Sciatic nerve (tissue), 2 donors: ENCODE measurements around the gene CLPTM1L. TPM values are rescaled to one million over a fixed set of nuclear protein-coding genes. Genes with fewer than 3 reads are reported as not detected.

ENCODE experiments used
- ATAC-seq: fragments of 200-7000 bp; cut with Tn5 transposase; one replicate; pipeline ENCODE4 v1.9.1; 2020; ENCODE audit warnings: mild to moderate bottlenecking, moderate library complexity
- DNase-seq: peaks from one replicate; pipeline ENCODE4 v3.0.0-alpha.2; 2020; ENCODE audit warnings: low spot score
- intact Hi-C: fragments of 100-400 bp; cut with DNase I; formaldehyde crosslinking; loops from one replicate; pipeline ENCODE4 v1.14.2; 2022
- total RNA-seq: library from RNA; stranded (reverse); fragmentation: NEBNext Ultra II Directional; extraction: Animal tissue kit (Norgen Biotek cat#: 25700); gene quantifications from one replicate; pipeline ENCODE4 v1.2.1, GENCODE V29; 2021
- donor health status: DM: no; HTN: no; CAD: no.
- donor health status: DM: no; HTN: no; CAD: no.

Gene CLPTM1L
- total RNA-seq, 1 donor from 2014 or later = 56.3 TPM

- DNase-seq = no peak
- intact Hi-C loops = no loop called here
- no peak for ATAC-seq
These were observed 23.3 kb downstream of the CLPTM1L start for GRCh38 chr5:1321576-1321975.

GRCh38 chr5:1320436-1321344, 24.2 kb downstream of the CLPTM1L start:
- no peak for DNase-seq
- intact Hi-C loops = no loop called here
- no peak for ATAC-seq

GRCh38 chr5:1319436-1320256, 25.3 kb downstream of the CLPTM1L start:
- no peak for DNase-seq
- ATAC-seq = no peak
- intact Hi-C loops = no loop called here

GRCh38 chr5:1318659-1319251, 26.1 kb downstream of the CLPTM1L start:
- no peak for DNase-seq
- intact Hi-C loops = no loop called here
- ATAC-seq = no peak

GRCh38 chr5:1317921-1318565, 26.9 kb downstream of the CLPTM1L start:
- ATAC-seq (no peak), DNase-seq (no peak)
- intact Hi-C loops = no loop called here

GRCh38 chr5:1316588-1317340, 28.1 kb downstream of the CLPTM1L start:
- ATAC-seq = no peak
- no peak for DNase-seq
- intact Hi-C loops = no loop called here

GRCh38 chr5:1315709-1316587, 29.0 kb downstream of the CLPTM1L start:
- peak; percentile 11 for ATAC-seq
- no peak for DNase-seq
- intact Hi-C loops = no loop called here

- no peak for DNase-seq
- intact Hi-C loops = no loop called here
- ATAC-seq = no peak
These were observed 29.7 kb downstream of the CLPTM1L start for GRCh38 chr5:1315018-1315708.

GRCh38 chr5:1314564-1314982, 30.3 kb downstream of the CLPTM1L start:
- ATAC-seq (no peak), DNase-seq (no peak)
- intact Hi-C loops = no loop called here

- ATAC-seq (no peak), DNase-seq (no peak)
- intact Hi-C loops = no loop called here
These were observed 31.7 kb downstream of the CLPTM1L start for GRCh38 chr5:1312993-1313833.

GRCh38 chr5:1312206-1312605, 32.7 kb downstream of the CLPTM1L start:
- intact Hi-C loops = no loop called here
- no peak for ATAC-seq
- DNase-seq = no peak

GRCh38 chr5:1311439-1312055, 33.4 kb downstream of the CLPTM1L start:
- ATAC-seq (no peak), DNase-seq (no peak)
- intact Hi-C loops = no loop called here

- ATAC-seq (no peak), DNase-seq (no peak)
- intact Hi-C loops = no loop called here
These were observed 34.8 kb downstream of the CLPTM1L start for GRCh38 chr5:1310118-1310517.

- intact Hi-C loops = no loop called here
- DNase-seq (no peak), ATAC-seq (no peak)
These were observed 40.9 kb downstream of the CLPTM1L start for GRCh38 chr5:1304033-1304432.

GRCh38 chr5:1302258-1302657, 42.6 kb downstream of the CLPTM1L start:
- intact Hi-C loops = no loop called here
- DNase-seq (no peak), ATAC-seq (no peak)

GRCh38 chr5:1300581-1301083, 44.3 kb downstream of the CLPTM1L start:
- DNase-seq (peak; percentile 48), ATAC-seq (no peak)
- intact Hi-C loops = no loop called here
